HepG2 (cell line): Measurements from ENCODE around the gene HEXIM1. TPM values are rescaled to one million over a fixed set of nuclear protein-coding genes. Genes with fewer than 3 reads are reported as not detected.
A peak's percentile ranks its signal among the peaks of the same experiment; 100 is the strongest.

Experiments
- AKNA ChIP-seq: sonication (generic); formaldehyde crosslinking; IDR thresholded peaks from 2 replicates; pipeline ENCODE4 v1.4.0; 2020; ENCODE audit warnings: missing genetic modification reagents, borderline replicate concordance
- CSRNP2 ChIP-seq: sonication (generic); formaldehyde crosslinking; conservative IDR thresholded peaks from 2 replicates; pipeline ENCODE4 v1.8.0; 2022; ENCODE audit warnings: low read depth, missing genetic modification reagents
- FUBP1 ChIP-seq: sonication (generic); formaldehyde crosslinking; IDR thresholded peaks from 2 replicates; pipeline ENCODE4 v1.5.1; 2020; ENCODE audit warnings: missing genetic modification reagents, mild to moderate bottlenecking, borderline replicate concordance
- HINFP ChIP-seq: sonication (generic); formaldehyde crosslinking; IDR thresholded peaks from 2 replicates; pipeline ENCODE4 v1.4.0; 2020; ENCODE audit warnings: low read depth, mild to moderate bottlenecking, missing genetic modification reagents
- HOXA7 ChIP-seq: sonication (generic); formaldehyde crosslinking; IDR thresholded peaks from 2 replicates; pipeline ENCODE4 v1.8.1; 2022; ENCODE audit warnings: mild to moderate bottlenecking, missing genetic modification reagents, moderate library complexity
- MAF1 ChIP-seq: sonication (generic); formaldehyde crosslinking; IDR thresholded peaks from 2 replicates; pipeline ENCODE4 v1.5.0; 2020; ENCODE audit warnings: missing genetic modification reagents, borderline replicate concordance
- MLLT10 ChIP-seq: sonication (generic); formaldehyde crosslinking; IDR thresholded peaks from 2 replicates; pipeline ENCODE4 v1.4.0; 2020; ENCODE audit warnings: missing genetic modification reagents
- PRPF4 ChIP-seq: fragments of 200-400 bp; formaldehyde crosslinking; IDR thresholded peaks from 2 replicates; pipeline ENCODE4 v1.6.1; 2016; ENCODE audit warnings: low read length, low read depth; ENCODE audit not compliant: poor library complexity, severe bottlenecking
- SMARCC2 ChIP-seq: fragments of 450-650 bp; IDR thresholded peaks from 2 replicates; pipeline ENCODE4 v1.6.1; 2017; ENCODE audit warnings: antibody characterized with exemption, mild to moderate bottlenecking
- ZFAT ChIP-seq: sonication (generic); formaldehyde crosslinking; conservative IDR thresholded peaks from 2 replicates; pipeline ENCODE4 v1.8.1; 2023; ENCODE audit warnings: missing genetic modification reagents, inconsistent platforms
- ZNF276 ChIP-seq: sonication (generic); formaldehyde crosslinking; IDR thresholded peaks from 2 replicates; pipeline ENCODE4 v1.4.0; 2020; ENCODE audit warnings: mild to moderate bottlenecking, low read depth, missing genetic modification reagents
- ZNF713 ChIP-seq: sonication (generic); formaldehyde crosslinking; IDR thresholded peaks from 2 replicates; pipeline ENCODE4 v1.4.0; 2020; ENCODE audit warnings: mild to moderate bottlenecking, missing genetic modification reagents
- ZNF800 ChIP-seq: sonication (generic); formaldehyde crosslinking; IDR thresholded peaks from 2 replicates; pipeline ENCODE4 v1.4.0; 2020; ENCODE audit warnings: missing genetic modification reagents
- polyA plus RNA-seq, 8 experiments: library from polyadenylated mRNA; depleted of rRNA in 3 of 8; stranded (reverse) in 7 of 8; unstranded in 1 of 8; fragments of >200 nt; fragmentation: Illumina TruSeq in 4 of 8; extraction: Trizol in 4 of 8; gene quantifications; 2 replicates each; pipeline versions ENCODE4 v1.2.1 to v1.2.3, GENCODE V29; 2011 to 2016; ENCODE audit warnings: low read depth in 4 of 8, missing spikeins in 1 of 8, mixed read lengths in 1 of 8; ENCODE audit not compliant: insufficient read depth in 1 of 8
- total RNA-seq, 5 experiments: library from RNA; depleted of rRNA; stranded (reverse); fragments of >200 nt; fragmentation: Illumina TruSeq; extraction: Trizol; gene quantifications; 2 replicates each; pipeline ENCODE4 v1.2.3, GENCODE V29; 2016; ENCODE audit warnings: low read depth in 1 of 5

The HEXIM1 gene
- total and polyA plus RNA-seq, 2 of the 13 experiments (the other 11 are each of a cell fraction or from before 2014, with no cell fraction given): 10.5 to 16.6 TPM

- TF ChIP-seq HINFP (CRISPR knock-in tag) (peak; percentile 83), MLLT10 (no peak), ZNF276 (CRISPR knock-in tag) (0 out of 2 replicates have a peak, but pooled peaks have one; percentile 71), ZNF800 (CRISPR knock-in tag) (peak; percentile 86), MAF1 (CRISPR knock-in tag) (peak; percentile 52; the same call in 1 of the 2 replicates), ZNF713 (CRISPR knock-in tag) (peak; percentile 90; the same call in 1 of the 2 replicates), HOXA7 (CRISPR knock-in tag) (no peak), ZFAT (CRISPR knock-in tag) (no peak), SMARCC2 (no peak), CSRNP2 (CRISPR knock-in tag) (no peak), PRPF4 (no peak), AKNA (no peak), FUBP1 (CRISPR knock-in tag) (no peak)
Measured at GRCh38 chr17:45197555-45198334, 49.5 kb downstream of the HEXIM1 start (continued).
